ENCODE results near the gene MYO1H.
"Not testable (repeated sequence)": the region's sequence is repeated elsewhere in the genome, so short reads cannot be mapped to it uniquely, and the experiment has no call there.

The MYO1H gene

GRCh38 chr12:109347589-109347988, at the start of gene MYO1H:
MYO1H (plus strand) TSS chr12:109347900; CDS start chr12:109347961, 61 bp downstream.
- no peak for DNase-seq (ENCODE audit: low spot score)

- no peak for DNase-seq (ENCODE audit: low spot score)
Measured at GRCh38 chr12:109299849-109300248, 47.9 kb upstream of the MYO1H start.

GRCh38 chr12:109301643-109302168, 46.0 kb upstream of the MYO1H start:
- DNase-seq (ENCODE audit: low spot score), result no peak

GRCh38 chr12:109302358-109302757, 45.3 kb upstream of the MYO1H start:
- no peak for DNase-seq (ENCODE audit: low spot score)

- no peak for DNase-seq (ENCODE audit: low spot score)
Measured at GRCh38 chr12:109302770-109303169, 44.9 kb upstream of the MYO1H start.

GRCh38 chr12:109304485-109304884, 43.2 kb upstream of the MYO1H start:
- no peak for DNase-seq (ENCODE audit: low spot score)

GRCh38 chr12:109305547-109305946, 42.2 kb upstream of the MYO1H start:
- no peak for DNase-seq (ENCODE audit: low spot score)

GRCh38 chr12:109307051-109307450, 40.6 kb upstream of the MYO1H start:
- no peak for DNase-seq (ENCODE audit: low spot score)

GRCh38 chr12:109308534-109309380, 38.9 kb upstream of the MYO1H start, which contains the start of gene FOXN4:
FOXN4 (minus strand) TSS chr12:109309284; CDS start chr12:109308321, 963 bp downstream.
- DNase-seq (ENCODE audit: low spot score), result no peak

- DNase-seq (ENCODE audit: low spot score), result no peak
Measured at GRCh38 chr12:109309381-109310246, 38.1 kb upstream of the MYO1H start.

GRCh38 chr12:109310247-109311125, 37.2 kb upstream of the MYO1H start:
- no peak for DNase-seq (ENCODE audit: low spot score)

GRCh38 chr12:109321294-109321693, 26.4 kb upstream of the MYO1H start:
- not testable (repeated sequence) for DNase-seq (ENCODE audit: low spot score)

- DNase-seq (ENCODE audit: low spot score), result no peak
Measured at GRCh38 chr12:109329003-109329402, 18.7 kb upstream of the MYO1H start.

- DNase-seq (ENCODE audit: low spot score), result no peak
Measured at GRCh38 chr12:109329686-109330085, 18.0 kb upstream of the MYO1H start.

GRCh38 chr12:109330282-109331230, 17.1 kb upstream of the MYO1H start:
- DNase-seq (ENCODE audit: low spot score), result no peak

GRCh38 chr12:109331301-109331952, 16.3 kb upstream of the MYO1H start:
- no peak for DNase-seq (ENCODE audit: low spot score)

- DNase-seq (ENCODE audit: low spot score), result no peak
Measured at GRCh38 chr12:109334887-109335286, 12.8 kb upstream of the MYO1H start.

- no peak for DNase-seq (ENCODE audit: low spot score)
Measured at GRCh38 chr12:109336593-109336992, 11.1 kb upstream of the MYO1H start.

- DNase-seq (ENCODE audit: low spot score), result no peak
Measured at GRCh38 chr12:109343677-109344076, 4.0 kb upstream of the MYO1H start.

GRCh38 chr12:109345428-109345827, 2.3 kb upstream of the MYO1H start:
- no peak for DNase-seq (ENCODE audit: low spot score)
